Sigmoid colon (tissue), 4 donors: ENCODE results near the gene SLC2A1.

Experiments used
- POLR2AphosphoS5 ChIP-seq, 4 donors: sonication (generic); formaldehyde crosslinking; IDR thresholded peaks; one replicate each; pipeline ENCODE4 v1.6.1; 2017; ENCODE audit warnings: antibody characterized with exemption in 4 of 4
- TF ChIP-seq, protein P1 (sequence below), 4 experiments: fragments of 450-650 bp in 3 of 4; fragments of 200-600 bp in 1 of 4; IDR thresholded peaks; one replicate each; pipeline ENCODE4 v1.5.1; 2016 to 2019; ENCODE audit warnings: antibody characterized with exemption in 4 of 4, mild to moderate bottlenecking in 3 of 4, moderate library complexity in 2 of 4

DNA sequence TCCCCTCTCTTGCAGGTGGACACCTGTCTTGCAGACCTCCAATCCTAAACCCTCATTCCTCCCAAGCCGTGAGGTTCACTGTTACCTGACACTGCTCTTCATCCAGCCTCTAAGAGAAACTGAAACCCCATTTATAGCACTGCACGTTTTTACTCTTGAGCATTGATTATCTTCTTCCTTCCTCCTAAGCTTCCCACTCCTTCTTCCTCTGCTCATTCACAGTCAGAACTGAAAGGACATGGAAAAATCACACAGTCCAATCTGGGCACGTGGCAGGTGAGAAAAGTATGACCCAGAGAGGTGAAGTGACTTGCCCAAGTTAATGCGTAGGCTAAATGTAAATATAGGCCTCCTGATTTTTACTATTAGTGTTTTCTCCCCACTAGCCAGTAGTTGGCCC lies 43.4 kb upstream of the SLC2A1 start:
- TF ChIP-seq POLR2AphosphoS5 (IDR thresholded peaks at IDR 0.05), result no peak
- TF ChIP-seq, protein P1, sequence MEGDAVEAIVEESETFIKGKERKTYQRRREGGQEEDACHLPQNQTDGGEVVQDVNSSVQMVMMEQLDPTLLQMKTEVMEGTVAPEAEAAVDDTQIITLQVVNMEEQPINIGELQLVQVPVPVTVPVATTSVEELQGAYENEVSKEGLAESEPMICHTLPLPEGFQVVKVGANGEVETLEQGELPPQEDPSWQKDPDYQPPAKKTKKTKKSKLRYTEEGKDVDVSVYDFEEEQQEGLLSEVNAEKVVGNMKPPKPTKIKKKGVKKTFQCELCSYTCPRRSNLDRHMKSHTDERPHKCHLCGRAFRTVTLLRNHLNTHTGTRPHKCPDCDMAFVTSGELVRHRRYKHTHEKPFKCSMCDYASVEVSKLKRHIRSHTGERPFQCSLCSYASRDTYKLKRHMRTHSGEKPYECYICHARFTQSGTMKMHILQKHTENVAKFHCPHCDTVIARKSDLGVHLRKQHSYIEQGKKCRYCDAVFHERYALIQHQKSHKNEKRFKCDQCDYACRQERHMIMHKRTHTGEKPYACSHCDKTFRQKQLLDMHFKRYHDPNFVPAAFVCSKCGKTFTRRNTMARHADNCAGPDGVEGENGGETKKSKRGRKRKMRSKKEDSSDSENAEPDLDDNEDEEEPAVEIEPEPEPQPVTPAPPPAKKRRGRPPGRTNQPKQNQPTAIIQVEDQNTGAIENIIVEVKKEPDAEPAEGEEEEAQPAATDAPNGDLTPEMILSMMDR (IDR thresholded peaks at IDR 0.05), result no peak
